Ishikawa (cell line): Measurements from ENCODE around the gene ZFP91.

Experiments
- CEBPB ChIP-seq: IDR thresholded peaks from 2 replicates; pipeline ENCODE4 v1.6.1; 2012
- CREB1 ChIP-seq: IDR thresholded peaks from 2 replicates; pipeline ENCODE4 v1.6.1; 2012; ENCODE audit warnings: low read depth
- EGR1 ChIP-seq: IDR thresholded peaks from 2 replicates; pipeline ENCODE4 v1.6.1; 2012
- EP300 ChIP-seq: IDR thresholded peaks from 2 replicates; pipeline ENCODE4 v1.6.1; 2012; ENCODE audit warnings: borderline replicate concordance
- FOXM1 ChIP-seq: IDR thresholded peaks from 2 replicates; pipeline ENCODE4 v1.6.1; 2012; ENCODE audit warnings: low read depth, borderline replicate concordance
- MAX ChIP-seq: IDR thresholded peaks from 2 replicates; pipeline ENCODE4 v1.6.1; 2012
- NFIC ChIP-seq: IDR thresholded peaks from 2 replicates; pipeline ENCODE4 v1.6.1; 2012
- RAD21 ChIP-seq: IDR thresholded peaks from 2 replicates; pipeline ENCODE4 v1.6.1; 2012; ENCODE audit warnings: low read depth
- REST ChIP-seq: IDR thresholded peaks from 2 replicates; pipeline ENCODE4 v1.6.1; 2012; ENCODE audit warnings: low read depth, mild to moderate bottlenecking
- TAF1 ChIP-seq: IDR thresholded peaks from 2 replicates; pipeline ENCODE4 v1.6.1; 2012; ENCODE audit warnings: low read depth, mild to moderate bottlenecking
- TCF12 ChIP-seq: IDR thresholded peaks from 2 replicates; pipeline ENCODE4 v1.6.1; 2012; ENCODE audit warnings: low read depth
- TEAD4 ChIP-seq: IDR thresholded peaks from 2 replicates; pipeline ENCODE4 v1.6.1; 2012
- YY1 ChIP-seq: IDR thresholded peaks from 2 replicates; pipeline ENCODE4 v1.6.1; 2012; ENCODE audit warnings: low read depth
- ZBTB7A ChIP-seq: IDR thresholded peaks from 2 replicates; pipeline ENCODE4 v1.6.1; 2012; ENCODE audit warnings: low read depth
- TF ChIP-seq, protein P1 (sequence below): IDR thresholded peaks from 2 replicates; pipeline ENCODE4 v1.6.1; 2012

Gene ZFP91

DNA sequence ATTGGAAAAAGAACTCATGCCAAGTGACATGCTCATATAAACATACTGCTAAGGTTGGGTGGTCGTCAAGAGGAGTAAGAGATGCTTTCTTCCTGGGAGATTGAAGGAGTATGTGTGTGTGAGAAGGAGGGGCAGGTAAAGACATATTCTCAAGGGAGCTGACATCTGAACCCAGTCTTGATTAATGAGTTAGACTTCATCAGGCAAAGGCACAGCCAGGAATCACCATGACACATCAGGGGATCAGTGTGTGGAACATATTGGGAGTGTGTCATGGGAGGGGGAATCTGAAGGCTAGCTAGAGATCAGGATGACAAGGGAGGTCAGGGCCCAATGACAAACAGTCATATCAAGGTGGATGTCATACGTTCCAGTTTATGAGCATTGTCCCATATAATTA is 58.5 kb downstream of the ZFP91 start:
- no peak for TF ChIP-seq CEBPB
- no peak for TF ChIP-seq ZBTB7A
- TF ChIP-seq CREB1: no peak

DNA sequence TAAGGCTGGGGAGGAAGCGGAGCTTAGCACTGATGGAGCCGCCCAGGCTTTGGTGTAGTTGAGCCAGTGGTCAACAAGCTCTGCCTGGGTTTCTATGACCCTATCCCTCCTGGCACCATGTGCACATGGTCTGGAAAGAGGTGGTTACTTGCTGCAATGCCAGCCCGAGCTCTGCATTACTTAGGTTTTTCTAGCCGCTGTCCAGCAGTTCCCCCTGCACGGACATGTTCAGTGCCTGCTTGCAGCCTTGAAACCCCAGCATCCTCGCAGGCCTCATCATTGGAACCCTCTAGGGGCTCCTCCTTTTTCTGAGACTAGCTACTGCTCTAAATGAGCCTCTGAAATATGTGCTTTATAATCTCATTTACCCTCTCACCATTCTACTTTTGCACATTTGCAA is 60.2 kb downstream of the ZFP91 start:
- peak; percentile 67 for TF ChIP-seq REST
- no peak for TF ChIP-seq MAX

DNA sequence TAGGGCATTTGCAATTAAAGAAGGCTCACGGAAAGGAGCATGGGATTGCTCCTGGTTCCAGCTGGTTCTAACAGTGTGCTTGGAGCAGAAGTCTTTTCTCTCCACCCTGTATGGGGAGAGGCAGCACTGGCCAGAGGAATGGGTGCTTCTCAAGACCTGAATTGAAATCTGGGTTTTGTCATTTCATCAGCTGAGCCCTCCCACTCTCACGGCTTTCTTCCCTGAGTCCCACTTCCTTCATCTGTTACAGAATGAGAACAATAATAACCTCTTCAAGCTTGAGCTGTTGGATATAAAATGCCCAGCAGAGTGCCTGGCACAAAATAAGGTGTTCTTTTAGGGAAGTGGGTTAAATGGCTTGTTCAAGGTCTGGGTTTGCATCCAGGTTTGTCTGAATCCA is 60.8 kb downstream of the ZFP91 start:
- TF ChIP-seq TAF1: no peak
- TF ChIP-seq MAX: no peak
- TF ChIP-seq EP300: no peak
- no peak for TF ChIP-seq FOXM1
- no peak for TF ChIP-seq TCF12
- TF ChIP-seq EGR1: no peak
- no peak for TF ChIP-seq YY1
- TF ChIP-seq TEAD4: no peak
- TF ChIP-seq ZBTB7A: no peak
- TF ChIP-seq REST: no peak
- no peak for TF ChIP-seq RAD21
- no peak for TF ChIP-seq NFIC
- no peak for TF ChIP-seq CREB1
- TF ChIP-seq, protein P1, sequence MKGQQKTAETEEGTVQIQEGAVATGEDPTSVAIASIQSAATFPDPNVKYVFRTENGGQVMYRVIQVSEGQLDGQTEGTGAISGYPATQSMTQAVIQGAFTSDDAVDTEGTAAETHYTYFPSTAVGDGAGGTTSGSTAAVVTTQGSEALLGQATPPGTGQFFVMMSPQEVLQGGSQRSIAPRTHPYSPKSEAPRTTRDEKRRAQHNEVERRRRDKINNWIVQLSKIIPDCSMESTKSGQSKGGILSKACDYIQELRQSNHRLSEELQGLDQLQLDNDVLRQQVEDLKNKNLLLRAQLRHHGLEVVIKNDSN: no peak
- TF ChIP-seq CEBPB: no peak

DNA sequence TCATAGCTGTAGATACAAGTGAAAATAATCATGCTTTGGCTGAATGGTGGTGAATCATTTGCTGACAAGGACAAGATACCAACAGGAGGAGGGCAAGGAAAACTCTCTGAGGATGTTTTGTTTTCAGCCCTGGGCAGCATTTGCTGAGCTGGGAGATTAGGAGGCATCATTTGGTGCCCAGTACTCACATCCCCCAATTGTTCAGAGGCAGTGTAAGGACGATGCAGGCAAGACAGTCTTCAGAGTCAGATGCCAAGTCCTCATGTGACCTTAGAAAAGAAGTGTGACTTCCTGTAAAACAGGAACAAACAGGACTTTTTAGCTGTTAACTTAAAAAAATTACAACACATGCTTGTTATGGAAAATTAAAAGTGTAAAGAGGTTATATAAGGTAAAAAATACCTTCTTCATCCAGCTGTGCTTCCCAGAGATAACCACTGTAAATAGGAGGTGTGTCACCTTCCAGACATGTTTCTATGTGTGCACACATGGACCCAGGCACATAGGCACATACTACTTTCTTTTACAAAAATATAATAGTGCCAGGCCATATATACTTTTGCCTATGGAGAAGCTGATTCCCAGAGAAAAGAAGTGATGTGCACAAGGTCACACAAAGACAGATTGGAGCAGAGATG is 61.6 kb downstream of the ZFP91 start:
- no peak for TF ChIP-seq YY1
- no peak for TF ChIP-seq MAX
- no peak for TF ChIP-seq TAF1
- no peak for TF ChIP-seq CEBPB
- TF ChIP-seq, protein P1: no peak
- no peak for TF ChIP-seq CREB1
- no peak for TF ChIP-seq RAD21
- no peak for TF ChIP-seq TCF12
- TF ChIP-seq TEAD4: no peak
- no peak for TF ChIP-seq EP300

DNA sequence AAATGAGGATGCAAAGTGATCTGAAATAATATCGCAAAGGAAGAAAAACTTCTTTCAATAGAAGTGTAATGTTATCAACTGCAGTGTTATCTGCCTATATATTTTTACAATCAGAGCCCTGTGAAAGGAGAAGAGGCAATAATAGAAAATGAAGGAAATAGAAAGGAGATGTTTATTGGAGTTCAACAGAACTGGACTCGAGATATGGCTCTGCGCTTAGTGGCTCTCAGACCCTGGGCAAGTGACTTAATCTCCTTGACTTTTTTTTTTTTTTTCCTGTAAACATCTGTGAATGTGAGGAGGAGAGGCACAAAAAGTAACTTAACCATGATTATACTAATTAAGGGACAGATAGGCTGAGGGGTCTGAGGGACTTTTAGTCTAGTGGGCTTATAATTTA is 62.5 kb downstream of the ZFP91 start:
- TF ChIP-seq EP300: no peak
- TF ChIP-seq, protein P1: no peak
- TF ChIP-seq REST: no peak
- TF ChIP-seq TAF1: no peak
- TF ChIP-seq CEBPB: no peak
- TF ChIP-seq TEAD4: no peak
- no peak for TF ChIP-seq YY1
- TF ChIP-seq NFIC: no peak
- TF ChIP-seq EGR1: no peak
- no peak for TF ChIP-seq RAD21
- TF ChIP-seq FOXM1: no peak
- TF ChIP-seq MAX: no peak
- TF ChIP-seq ZBTB7A: no peak
- no peak for TF ChIP-seq TCF12
- no peak for TF ChIP-seq CREB1
